EL (cell line): ENCODE data around the gene ROR2.

Experiments used
- DNase-seq: peaks from one replicate; pipeline ENCODE4 v3.0.0-alpha.2; 2016

Gene ROR2

DNA sequence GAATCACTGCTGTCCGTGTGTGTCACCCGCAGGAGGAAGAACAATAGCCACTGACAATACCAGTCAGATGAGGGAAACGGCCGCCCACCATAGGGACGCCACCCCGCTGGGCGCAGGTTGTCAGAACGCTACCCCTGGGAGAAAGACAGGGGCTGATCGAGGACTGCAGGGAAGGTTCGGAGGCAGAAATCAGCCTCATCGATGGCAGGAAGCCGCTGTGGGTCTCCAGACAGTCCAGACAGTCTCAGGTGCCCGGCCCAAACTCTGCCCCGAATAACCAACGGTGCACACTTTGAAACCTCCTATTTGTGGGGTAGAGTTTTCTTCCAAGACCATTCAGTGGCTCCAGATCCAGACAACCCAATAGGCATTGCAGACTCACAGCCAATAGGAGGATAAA lies 181.5 kb downstream of the ROR2 start:
- no peak for DNase-seq

DNA sequence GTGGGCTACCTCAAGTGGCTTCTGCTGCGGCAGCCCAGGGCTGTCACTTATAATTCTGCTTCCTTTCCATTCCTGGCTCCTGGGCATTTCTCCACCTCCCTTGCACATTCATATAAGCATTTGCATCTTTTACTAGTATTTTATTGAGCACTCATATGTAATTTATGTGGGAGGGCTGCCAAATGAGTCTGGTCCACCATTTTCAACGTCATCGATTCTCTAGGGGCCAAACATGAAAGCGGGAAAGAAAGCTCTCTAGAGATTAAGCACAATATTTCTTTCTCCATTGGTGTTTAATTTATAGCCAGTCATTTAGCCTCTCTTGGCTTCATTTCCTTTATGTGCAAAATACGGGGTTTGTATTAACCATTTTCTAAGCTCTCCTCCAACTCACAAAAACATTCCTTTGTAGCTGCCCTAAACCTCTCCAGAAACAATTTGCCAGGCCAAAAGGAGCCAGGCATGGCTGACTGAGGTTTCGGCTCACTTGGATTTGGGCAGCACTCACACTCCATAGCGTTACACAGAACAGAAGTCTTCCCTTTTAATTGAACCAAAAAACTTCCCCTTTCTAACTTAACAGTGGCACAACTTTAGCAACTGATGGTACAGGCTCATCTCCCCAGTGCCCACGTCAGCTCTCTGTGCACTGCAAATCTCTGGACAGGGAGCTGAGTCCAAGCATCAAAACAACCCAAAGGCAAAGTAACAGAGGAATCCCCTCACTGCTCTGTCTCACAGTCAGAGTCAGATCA lies 183.5 kb downstream of the ROR2 start:
- DNase-seq: no peak

DNA sequence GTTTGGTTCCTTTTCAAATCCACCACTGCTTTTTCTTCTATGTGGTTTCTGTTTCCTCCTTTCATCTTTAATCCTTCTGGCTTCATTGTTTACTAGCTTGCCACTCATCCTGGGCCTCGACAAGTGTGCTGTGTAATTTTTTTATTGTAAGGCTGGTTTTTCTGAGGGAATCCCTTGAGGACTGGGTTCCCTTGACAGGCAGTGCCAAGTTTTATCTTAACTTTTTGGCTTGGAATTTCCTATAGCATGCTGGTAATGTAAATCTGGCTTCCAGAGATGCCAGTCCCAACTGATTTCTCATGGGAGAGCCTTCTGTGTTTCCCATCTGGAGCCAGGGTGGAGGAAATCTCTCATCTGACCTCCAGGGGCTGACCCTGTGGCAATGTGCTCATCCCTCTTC lies 184.7 kb downstream of the ROR2 start:
- no peak for DNase-seq

DNA sequence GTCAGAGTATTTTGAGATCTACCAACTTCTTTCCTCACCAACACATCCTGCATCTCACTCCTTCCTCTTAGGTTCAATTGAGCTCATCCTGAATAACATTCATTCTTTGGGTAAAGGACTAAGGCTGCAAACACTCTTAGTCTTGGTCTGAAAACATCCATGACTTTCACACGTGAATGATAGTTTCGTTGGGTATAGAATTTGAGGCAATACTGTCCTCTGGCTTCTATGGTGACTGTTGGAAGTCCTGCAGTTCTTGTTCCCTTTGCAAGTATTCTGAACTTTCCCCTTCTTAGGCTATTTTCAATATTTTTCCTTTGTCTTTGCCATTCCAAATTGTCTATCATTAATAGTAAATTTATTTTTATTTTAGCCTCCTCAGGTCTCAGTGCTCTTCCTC lies 185.4 kb downstream of the ROR2 start:
- no peak for DNase-seq

DNA sequence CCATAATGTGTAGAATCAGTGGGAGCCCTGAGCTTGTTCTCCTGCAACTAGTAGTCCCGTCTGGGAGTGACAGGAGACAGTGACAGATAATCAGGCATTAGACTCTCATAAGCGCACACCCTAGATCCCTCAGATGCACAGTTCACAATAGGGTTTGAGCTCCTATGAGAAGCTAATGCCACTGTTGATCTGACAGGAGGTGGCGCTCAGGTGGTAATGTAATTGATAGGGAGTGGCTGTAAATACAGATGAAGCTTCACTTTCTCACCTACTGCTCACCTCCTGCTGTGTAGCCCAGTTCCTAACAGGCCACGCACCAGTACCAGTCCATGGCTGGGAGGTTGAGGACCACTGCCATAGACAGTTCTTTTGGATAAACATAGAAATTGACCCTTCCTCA lies 188.7 kb downstream of the ROR2 start:
- DNase-seq: no peak

DNA sequence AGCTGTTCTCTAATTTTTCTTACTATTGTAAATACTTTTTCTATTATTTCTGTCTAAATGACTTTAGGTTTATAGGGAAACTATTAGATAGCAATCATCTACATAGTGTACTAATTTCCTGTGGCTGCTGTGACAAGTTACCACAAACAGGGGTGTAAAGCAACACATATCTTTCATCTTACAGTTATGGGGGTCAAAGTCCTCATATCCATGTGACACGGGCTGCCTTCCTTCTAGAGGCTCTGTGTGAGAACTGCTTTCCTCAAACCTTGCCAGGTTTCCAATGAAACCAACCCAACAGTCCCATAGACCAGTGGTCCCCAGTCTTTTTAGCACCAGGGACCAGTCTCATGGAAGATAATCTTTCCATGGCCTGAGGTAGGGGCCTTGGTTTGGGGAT lies 189.1 kb downstream of the ROR2 start:
- no peak for DNase-seq

DNA sequence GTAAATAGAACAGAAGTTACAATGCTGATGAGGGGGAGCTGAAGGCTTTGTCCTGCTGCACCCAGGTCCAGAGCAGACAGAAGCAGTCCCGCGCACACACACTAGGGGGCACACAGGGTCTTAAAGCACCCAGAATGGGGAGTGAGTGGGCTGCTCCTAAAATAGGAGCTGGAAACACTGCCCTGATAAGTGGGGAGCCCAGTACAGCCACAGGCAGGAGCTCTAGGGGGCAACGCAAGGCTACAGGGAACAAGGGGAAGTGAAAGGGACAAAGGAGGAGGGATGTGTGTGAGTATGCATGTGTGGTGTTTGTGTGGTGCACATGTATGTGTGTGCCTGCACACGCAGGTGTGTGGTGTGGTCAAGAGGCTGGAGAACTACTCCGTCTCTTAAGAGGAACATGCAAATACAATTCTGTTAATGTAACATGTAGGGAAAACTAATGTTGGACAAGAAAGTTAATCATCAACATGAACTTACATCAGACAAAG lies 191.5 kb downstream of the ROR2 start:
- DNase-seq: peak; percentile 69

DNA sequence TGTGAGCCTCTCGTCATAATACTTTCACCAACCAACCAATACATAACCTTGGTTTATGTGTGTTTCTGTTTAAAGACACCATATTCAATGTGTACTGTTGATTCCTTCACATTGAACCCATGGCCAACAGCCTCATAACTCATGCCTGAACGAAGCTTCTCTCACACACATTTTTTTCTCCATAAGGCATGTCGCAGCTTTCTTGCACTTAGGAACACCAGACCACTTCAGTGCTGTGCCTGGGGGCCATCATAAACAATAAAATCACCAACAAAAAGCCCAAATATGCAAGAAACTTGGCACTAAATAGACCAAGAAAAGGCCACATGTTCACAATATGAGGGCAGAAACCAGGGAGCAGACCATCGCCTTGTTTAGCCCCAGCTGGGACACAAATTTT lies 192.2 kb downstream of the ROR2 start:
- DNase-seq: no peak

DNA sequence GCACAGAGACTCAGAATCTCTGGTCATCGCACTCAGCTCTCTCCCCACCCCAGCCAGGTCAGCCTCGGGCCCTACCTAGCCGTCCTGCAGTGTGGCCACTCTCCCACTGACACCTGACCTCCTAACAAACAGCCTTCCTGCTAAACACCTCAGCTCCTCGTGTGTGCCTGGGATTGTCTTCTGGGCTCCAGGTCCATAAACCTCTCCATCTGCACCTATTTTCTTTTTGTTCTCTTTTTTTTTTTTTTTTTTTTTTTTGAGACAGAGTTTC lies 193.6 kb downstream of the ROR2 start:
- DNase-seq: no peak

DNA sequence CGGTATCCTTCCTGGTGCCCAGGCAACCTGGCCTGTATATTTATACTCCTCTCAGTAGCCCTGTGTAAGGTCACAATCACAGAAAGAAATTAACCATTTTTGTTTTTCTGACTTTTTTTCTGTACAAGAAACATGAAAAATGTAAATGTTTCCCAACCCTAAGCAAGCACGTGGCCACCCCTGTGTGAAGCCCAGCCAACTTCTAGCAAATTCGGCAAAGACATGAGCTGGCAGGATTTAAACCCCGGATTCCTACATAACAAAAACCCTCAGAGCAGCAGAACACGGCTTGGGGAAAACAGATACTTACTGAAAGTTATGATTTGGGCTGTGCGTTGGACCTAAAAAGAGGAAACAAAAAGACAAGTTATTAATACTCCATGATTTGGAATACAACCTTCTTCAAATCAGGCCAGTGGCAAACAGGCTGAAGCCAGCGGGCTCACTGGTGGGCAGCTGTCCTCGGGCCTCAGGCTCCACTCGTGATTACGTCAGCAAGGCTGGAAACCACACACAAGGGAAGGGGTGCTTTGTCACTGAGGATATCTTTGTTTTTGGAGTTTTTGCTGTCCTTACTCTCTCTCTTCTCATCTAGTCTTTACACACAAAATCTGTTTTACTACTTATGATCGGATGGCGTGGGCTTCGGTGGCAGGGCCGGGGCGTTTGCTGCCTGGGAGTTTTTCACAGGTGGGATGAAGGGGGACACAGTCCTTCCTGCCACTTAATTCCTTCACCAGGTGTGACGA lies 194.1 kb downstream of the ROR2 start:
- no peak for DNase-seq

DNA sequence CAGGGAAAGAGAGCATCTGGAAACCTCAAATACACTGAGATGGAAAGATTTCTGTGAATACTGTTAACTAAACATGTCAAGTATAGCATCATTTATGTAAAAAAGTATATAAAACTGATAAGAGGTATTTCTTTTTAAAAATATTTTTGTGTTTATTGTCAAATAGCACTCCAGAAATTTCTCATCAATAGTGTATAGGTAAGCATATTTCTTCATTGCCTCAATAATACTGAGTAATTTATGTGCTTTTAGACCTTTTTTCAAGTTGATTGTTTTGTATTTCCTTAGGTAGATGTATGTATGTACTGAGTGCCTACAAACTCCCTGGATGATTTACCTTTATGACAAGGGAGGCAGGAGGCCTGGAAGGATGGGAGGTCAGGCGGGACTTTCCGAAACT lies 196.3 kb downstream of the ROR2 start:
- no peak for DNase-seq

DNA sequence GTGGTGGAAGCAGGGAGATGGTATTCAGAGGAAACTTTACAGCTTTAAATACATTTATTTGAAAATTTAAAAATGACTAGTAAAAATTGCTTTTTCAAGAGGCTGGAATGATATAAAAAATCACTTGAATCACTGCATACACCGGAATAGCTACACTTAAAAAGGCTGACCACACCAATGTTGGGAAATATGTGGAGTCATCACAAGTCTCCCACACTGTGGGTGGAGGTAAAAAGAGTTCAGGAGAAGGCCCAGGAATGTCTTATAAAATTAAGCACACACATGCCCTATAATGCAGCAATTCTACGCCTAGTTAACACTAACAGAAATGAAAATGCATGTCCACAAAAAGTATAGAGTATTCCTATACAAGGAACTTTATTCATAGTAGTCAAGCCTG lies 198.1 kb downstream of the ROR2 start:
- peak; percentile 50 for DNase-seq

DNA sequence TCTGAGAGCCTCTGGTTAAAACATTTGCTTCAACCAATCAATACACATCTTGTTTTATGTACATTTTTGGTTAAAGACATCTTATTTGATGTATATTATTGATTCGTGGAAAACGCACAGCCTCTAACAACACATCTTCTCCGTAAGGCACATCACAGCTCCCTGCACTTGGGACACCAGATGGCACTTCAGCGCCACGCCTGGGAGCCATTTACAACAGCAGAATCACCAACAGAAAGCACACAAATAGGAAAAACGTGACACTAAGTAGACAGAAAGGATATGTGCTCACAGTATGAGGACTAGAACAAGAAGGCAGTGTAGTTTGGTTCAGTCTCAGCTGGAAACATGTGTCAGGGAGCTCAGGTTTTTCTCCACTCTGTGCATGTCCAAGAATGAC lies 199.7 kb downstream of the ROR2 start:
- DNase-seq: no peak

DNA sequence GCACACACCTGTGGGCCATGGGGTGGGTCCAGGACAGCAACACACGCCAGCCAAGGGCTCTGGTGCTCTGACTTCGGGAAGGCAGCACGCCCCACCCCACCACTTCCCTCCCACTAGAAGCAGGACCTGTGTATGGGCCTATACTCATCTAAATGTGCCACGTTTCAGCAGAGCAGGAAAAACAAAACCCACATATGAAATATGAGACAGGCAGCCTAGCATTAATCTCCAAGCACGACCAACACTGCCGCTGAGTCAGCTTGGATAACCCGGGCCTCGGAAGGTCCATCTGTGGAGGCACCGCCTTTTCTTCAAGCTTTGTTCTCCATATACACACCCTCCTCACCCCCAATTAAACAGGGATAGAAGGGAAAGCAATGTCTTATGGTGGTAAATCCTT lies 203.1 kb downstream of the ROR2 start:
- no peak for DNase-seq

DNA sequence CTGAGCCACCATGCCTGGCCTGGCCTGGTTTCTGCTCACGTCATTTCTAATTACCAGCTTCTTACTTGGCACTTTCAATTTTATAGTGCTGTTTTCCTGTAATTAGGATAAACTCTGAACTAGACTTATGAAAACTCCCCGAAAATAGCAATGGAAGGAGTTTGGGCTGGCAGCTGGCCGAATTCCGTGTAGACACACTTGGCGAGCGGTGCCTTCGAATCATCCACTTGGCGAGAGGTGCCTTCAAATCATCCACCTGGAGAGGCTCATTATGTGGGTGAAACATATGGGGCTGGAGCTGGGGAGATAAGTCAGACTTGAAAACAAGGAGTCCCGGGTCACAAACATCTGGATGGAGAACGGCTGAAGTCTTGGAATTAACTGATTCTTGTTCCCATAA lies 203.7 kb downstream of the ROR2 start:
- no peak for DNase-seq

DNA sequence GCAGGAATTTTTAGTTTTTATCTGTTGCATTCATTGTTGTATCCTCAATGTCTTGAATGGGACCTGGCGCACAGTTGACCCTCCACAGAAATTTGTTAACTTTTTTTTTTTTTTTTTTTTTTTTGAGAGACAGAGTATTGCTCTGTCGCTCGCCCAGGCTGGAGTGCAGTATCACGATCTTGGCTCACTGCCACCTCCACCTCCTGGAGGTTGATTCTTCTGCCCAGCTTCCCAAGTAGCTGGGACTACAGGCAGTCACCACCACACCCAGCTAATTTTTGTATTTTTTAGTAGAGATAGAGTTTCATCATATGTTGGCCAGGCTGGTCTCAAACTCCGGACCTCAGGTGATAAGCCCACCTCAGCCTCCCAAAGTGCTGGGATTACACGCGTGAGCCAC lies 205.9 kb downstream of the ROR2 start:
- DNase-seq: no peak

DNA sequence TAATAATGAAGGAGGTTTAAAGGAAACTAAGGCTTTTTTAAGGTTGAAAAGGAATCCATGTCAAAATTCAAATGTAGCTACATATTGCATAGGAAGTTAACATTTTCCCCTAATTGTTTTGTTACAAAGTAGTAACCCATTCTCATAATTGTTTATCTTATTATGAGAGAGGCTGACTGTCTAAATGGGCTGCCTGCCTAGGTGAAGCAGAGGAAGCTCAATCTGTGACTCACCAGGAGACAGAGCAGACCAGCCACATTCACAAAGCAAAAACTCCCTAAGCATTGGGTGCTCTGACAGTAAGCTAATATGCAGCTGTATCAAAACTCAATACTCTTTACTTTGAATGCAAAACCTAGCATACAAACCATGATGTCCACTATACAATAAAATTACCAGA lies 208.5 kb downstream of the ROR2 start:
- DNase-seq: peak; percentile 63

DNA sequence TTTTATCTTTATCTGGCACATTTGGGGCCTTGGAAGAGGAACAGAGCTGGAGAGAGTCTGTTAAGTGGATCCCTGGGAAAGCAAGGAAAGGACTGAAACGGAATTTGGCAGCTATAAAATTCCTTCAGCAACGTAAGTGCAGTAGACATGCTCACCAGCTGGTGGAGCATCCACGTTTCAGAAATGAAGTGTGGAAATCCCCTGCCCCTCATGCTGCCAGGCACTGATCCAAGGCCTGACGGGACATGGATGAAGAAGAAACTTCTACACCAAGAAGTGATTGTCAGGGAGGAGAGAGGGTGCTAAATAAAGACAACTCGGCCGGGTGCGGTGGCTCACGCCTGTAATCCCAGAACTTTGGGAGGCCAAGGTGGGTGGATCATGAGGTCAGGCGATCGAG lies 209.3 kb downstream of the ROR2 start:
- DNase-seq: peak; percentile 52

DNA sequence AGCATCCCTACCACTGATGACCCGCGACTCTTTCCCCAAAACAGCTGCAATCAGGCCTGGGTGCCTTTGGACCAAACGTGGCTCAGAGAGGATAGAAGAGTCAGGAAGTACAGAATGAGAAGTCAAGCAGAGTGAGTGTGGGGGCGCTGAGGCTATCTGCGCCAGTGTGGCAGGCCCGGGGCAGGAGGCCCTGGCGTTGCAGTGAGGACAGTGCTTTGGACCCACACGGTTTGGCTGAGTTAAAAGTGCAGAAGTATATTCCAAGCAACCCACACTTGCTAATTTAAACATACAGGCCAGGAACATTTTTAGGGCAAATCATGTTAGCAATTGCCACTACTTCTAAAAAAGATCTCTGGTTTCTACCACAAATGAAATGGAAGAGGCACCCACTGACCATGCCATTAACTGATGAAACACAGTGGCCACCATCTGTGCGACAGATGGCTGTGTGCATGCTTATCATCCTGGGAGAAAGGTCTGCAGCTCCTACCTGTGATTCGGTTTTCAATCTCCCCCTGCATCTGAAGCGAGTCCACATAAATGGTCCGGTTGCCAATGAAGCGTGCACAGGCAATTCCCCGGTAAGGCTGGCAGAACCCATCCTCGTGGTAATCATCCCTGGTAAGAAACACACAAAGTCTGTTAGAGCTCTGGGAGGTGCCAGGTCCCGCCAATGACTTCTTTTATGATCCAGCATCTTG lies 213.0 kb downstream of the ROR2 start:
- no peak for DNase-seq

DNA sequence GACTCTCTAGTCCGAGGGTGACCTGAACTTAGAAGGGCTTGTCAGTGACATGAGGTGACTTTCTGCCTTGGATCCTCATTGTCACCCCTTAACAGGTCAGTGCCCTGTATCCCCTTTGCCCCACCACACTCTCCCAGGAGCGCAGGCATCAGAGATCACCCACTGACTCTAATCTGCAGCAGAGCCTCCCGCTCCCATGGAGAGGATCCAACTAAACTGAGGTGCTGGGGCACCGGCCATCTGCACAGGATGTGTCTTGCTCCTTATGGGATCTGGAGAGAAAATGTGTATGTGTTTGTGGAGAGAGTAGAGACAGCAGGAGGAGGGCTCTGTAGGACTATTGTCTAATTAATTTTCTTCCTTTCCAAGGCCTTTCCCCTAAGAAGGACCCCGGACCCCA lies 213.7 kb downstream of the ROR2 start:
- no peak for DNase-seq

DNA sequence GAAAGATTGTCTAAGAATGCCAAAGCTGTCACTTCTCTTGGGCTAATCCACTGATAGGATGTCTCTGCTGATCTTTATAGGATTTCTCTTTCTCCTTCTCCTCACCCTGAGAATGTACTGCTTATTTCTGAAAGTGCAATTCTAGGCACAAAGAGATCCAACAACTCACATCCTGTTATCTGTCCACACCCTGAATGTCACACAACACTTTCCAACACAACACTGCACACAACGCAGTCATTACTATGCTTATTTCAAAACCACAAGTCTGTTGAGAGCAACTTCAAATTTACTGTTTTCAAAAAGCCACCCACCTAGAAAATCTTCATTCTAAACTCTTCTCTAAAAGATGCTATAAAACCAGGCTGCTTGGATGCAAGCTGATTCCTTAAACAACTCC lies 215.0 kb downstream of the ROR2 start:
- DNase-seq: no peak

DNA sequence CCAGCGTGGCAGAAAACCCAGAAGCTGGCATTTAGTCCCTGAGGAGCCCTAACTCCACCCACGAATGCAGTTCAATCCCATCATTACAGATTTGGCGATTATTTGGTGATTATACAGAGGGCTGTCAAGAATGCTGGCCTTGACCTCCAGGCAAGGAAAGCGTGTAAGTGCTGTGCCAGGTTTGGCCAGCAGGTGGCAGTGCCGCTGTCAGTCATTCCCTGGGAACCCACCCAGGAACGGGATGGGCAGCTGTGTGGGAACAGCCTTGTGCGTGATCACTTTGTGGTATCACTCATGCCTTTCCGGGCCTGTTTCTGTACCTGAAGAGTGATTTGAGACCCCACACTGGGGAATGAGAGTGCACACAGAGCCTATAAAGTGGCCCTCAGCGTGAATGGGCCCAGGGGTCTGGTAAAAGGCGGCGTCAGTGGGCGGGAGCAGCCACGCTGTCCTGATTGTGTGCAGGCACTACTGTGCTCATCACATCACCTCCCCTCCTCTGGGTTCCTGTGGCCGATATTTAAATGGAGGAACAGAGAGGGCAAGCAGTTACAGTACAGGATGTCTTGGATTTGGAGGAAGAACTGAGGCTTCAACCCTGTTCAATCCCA lies 215.6 kb downstream of the ROR2 start:
- peak; percentile 59 for DNase-seq

DNA sequence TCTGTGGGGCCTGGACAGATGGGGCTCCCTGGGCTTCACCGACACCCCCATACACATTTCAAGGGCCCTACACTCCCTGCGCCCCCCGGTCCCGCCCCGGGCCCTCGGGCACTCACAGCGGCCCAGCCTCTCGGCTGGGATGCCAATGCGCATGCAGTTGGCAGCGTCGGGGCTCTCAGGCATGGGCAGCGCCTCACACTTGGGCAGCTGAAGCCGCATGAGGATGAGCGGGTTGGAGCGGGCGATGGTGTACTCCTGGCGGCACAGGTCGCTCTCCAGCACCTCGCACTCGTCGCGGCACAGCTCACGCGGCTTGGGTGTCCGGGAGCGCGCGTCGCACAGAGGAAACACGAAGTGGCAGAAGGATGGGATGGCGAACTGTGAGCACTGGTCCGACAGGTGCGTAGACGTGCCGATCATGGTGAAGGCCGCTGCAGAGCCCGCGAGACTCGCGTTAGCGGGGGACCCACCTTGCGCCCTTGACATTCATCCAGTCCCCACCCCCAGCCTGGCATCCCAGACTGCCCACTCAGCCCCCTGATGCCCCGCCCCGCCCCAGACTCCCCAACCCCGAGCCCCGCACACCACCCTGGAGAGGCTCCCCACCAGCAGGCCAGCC lies 216.9 kb downstream of the ROR2 start:
- no peak for DNase-seq
